GM12878 (cell line): ENCODE measurements around the gene FNDC3B. TPM values are rescaled to one million over a fixed set of nuclear protein-coding genes. Genes with fewer than 3 reads are reported as not detected.

Source experiments
- ATAC-seq: fragments of 200-7000 bp; cut with Tn5 transposase; 3 replicates; pipeline ENCODE4 v1.9.1; 2020; ENCODE audit warnings: mild to moderate bottlenecking, moderate library complexity
- BruUV-seq: library from RNA; stranded (reverse); fragments of 400-500 nt; replicated peaks from 2 replicates; lab custom pipeline; 2021; lab: Mats Ljungman, UMichigan
- CTCF ChIA-PET: fragments of 300-600 bp; sonication (Branson Sonifier 250); formaldehyde crosslinking; extraction: SDS; loops from one replicate; lab custom pipeline; 2021; ENCODE audit warnings: inconsistent platforms; lab: Yijun Ruan, JAX
- POLR2A ChIA-PET: fragments of 350-600 bp; formaldehyde crosslinking; extraction: SDS; loops from one replicate; lab custom pipeline; 2021; ENCODE audit warnings: inconsistent platforms; lab: Charles Lee
- RAD21 ChIA-PET: fragments of 300-600 bp; sonication (Branson Sonifier 250); formaldehyde crosslinking; loops from one replicate; lab custom pipeline; 2023; ENCODE audit warnings: antibody characterized with exemption; ENCODE audit not compliant: unreplicated experiment; lab: Charles Lee
- SMC1A ChIA-PET: fragments of 300-600 bp; sonication (Branson Sonifier 250); formaldehyde crosslinking; loops from one replicate; lab custom pipeline; 2023; ENCODE audit not compliant: unreplicated experiment, uncharacterized antibody; lab: Charles Lee
- DNase-seq: peaks from one replicate; pipeline ENCODE4 v3.0.0-alpha.2; 2011; ENCODE audit warnings: low read depth, low spot score
- FAIRE-seq: peaks from 3 replicates; lab custom pipeline; 2011; peaks lifted over from hg19 to GRCh38; lab: Jason Lieb, UNC
- H2AFZ ChIP-seq: 2 replicates; pipeline ENCODE4 v1.6.0; 2011; ENCODE audit warnings: low read depth, low read length, control low read depth; ENCODE audit not compliant: control insufficient read depth
- H3K27ac ChIP-seq: 2 replicates; pipeline ENCODE4 v1.5.1; 2011; ENCODE audit warnings: control low read depth; ENCODE audit not compliant: control insufficient read depth, insufficient read depth
- H3K27me3 ChIP-seq, 2 experiments: replicated peaks in 1 of 2; 2 replicates each; pipeline versions ENCODE4 v1.6.0 to v1.6.1; 2011; ENCODE audit warnings: low read length in 1 of 2; ENCODE audit not compliant: control insufficient read depth in 2 of 2, insufficient read depth in 2 of 2
- H3K36me3 ChIP-seq, 2 experiments: 2 replicates each; pipeline ENCODE4 v1.5.1; 2011; ENCODE audit warnings: low read length in 1 of 2; ENCODE audit not compliant: control insufficient read depth in 2 of 2, insufficient read depth in 2 of 2
- H3K4me1 ChIP-seq: 2 replicates; pipeline ENCODE4 v1.6.1; 2011; ENCODE audit warnings: mild to moderate bottlenecking, low read length, moderate library complexity, mixed read lengths; ENCODE audit not compliant: control insufficient read depth, insufficient read depth
- H3K4me2 ChIP-seq: 2 replicates; pipeline ENCODE4 v1.6.0; 2011; ENCODE audit warnings: control low read depth; ENCODE audit not compliant: control insufficient read depth, insufficient read depth
- H3K4me3 ChIP-seq: fragments of 200-600 bp; sonication (generic); 2 replicates; pipeline ENCODE4 v1.5.1; 2016
- H3K79me2 ChIP-seq: 2 replicates; pipeline ENCODE4 v1.6.0; 2011; ENCODE audit warnings: low read length; ENCODE audit not compliant: control insufficient read depth, insufficient read depth
- H3K9ac ChIP-seq: 2 replicates; pipeline ENCODE4 v1.8.0; 2011; ENCODE audit warnings: low read length, control low read depth, mixed read lengths; ENCODE audit not compliant: control insufficient read depth, insufficient read depth
- H3K9me3 ChIP-seq: replicated peaks from 3 replicates; pipeline ENCODE4 v1.5.1; 2011; ENCODE audit warnings: mild to moderate bottlenecking, low read length; ENCODE audit not compliant: control insufficient read depth, insufficient read depth
- H4K20me1 ChIP-seq: 2 replicates; pipeline ENCODE4 v1.6.0; 2011; ENCODE audit not compliant: control insufficient read depth, insufficient read depth
- EED ChIP-seq: sonication (generic); IDR thresholded peaks from 2 replicates; pipeline ENCODE4 v1.6.1; 2016; ENCODE audit warnings: antibody characterized with exemption, low read depth
- HCFC1 ChIP-seq: fragments of 150-350 bp; IDR thresholded peaks from 2 replicates; pipeline ENCODE4 v1.6.1; 2014; ENCODE audit warnings: low read length
- NBN ChIP-seq: fragments of 450-650 bp; IDR thresholded peaks from 2 replicates; pipeline ENCODE4 v1.6.1; 2016
- NFXL1 ChIP-seq: fragments of 450-650 bp; IDR thresholded peaks from 2 replicates; pipeline ENCODE4 v1.6.1; 2017; ENCODE audit warnings: antibody characterized with exemption, mild to moderate bottlenecking, borderline replicate concordance
- NR2C2 ChIP-seq: IDR thresholded peaks from 2 replicates; pipeline ENCODE4 v1.6.1; 2011; ENCODE audit warnings: borderline replicate concordance, low read depth; ENCODE audit not compliant: control insufficient read depth, insufficient read length
- PML ChIP-seq: IDR thresholded peaks from 2 replicates; pipeline ENCODE4 v1.6.1; 2012; ENCODE audit warnings: low read length, inconsistent platforms
- RAD21 ChIP-seq: IDR thresholded peaks from 2 replicates; pipeline ENCODE4 v1.6.1; 2011; ENCODE audit warnings: mild to moderate bottlenecking, low read depth, low read length, moderate library complexity; ENCODE audit not compliant: insufficient read depth
- RUNX3 ChIP-seq: IDR thresholded peaks from 2 replicates; pipeline ENCODE4 v1.6.1; 2012; ENCODE audit warnings: low read length, inconsistent platforms
- SIN3A ChIP-seq: IDR thresholded peaks from 2 replicates; pipeline ENCODE4 v1.6.1; 2012; ENCODE audit warnings: low read depth, low read length, improper control_type of control experiment
- SMARCA5 ChIP-seq: fragments of 450-650 bp; IDR thresholded peaks from 2 replicates; pipeline ENCODE4 v1.6.1; 2017; ENCODE audit warnings: mild to moderate bottlenecking
- SMC3 ChIP-seq: IDR thresholded peaks from 2 replicates; pipeline ENCODE4 v1.6.1; 2011; ENCODE audit warnings: low read length, improper control_type of control experiment, borderline replicate concordance
- STAT3 ChIP-seq: IDR thresholded peaks from 2 replicates; pipeline ENCODE4 v1.6.1; 2011; ENCODE audit warnings: low read depth, low read length, improper control_type of control experiment
- SUZ12 ChIP-seq: fragments of 200-600 bp; sonication (generic); IDR thresholded peaks from one replicate; pipeline ENCODE4 v1.6.1; 2018; ENCODE audit warnings: antibody characterized with exemption, mild to moderate bottlenecking; ENCODE audit not compliant: unreplicated experiment
- WGBS: methylation state at CpG from one replicate; pipeline ENCODE4 v1.1.6; 2016; ENCODE audit warnings: low lambda C conversion rate; ENCODE audit not compliant: insufficient replicate concordance, insufficient coverage; ENCODE audit errors: missing lambda C conversion rate; 5-methylcytosine and 5-hydroxymethylcytosine counted together
- in situ Hi-C: fragments of 300-500 bp; cut with MboI; formaldehyde crosslinking; loops from 9 replicates; pipeline ENCODE4 v1.14.3; 2018; ENCODE audit warnings: mixed read lengths
- intact Hi-C: fragments of 100-400 bp; cut with micrococcal nuclease; formaldehyde crosslinking; loops from one replicate; pipeline ENCODE4 v1.14.2; 2022; ENCODE audit not compliant: unreplicated experiment
- polyA plus RNA-seq, 11 experiments: library from polyadenylated mRNA; depleted of rRNA in 4 of 11; unstranded in 6 of 11; stranded (reverse) in 5 of 11; fragments of >200 nt; fragmentation: Nextera tagmentation in 4 of 11; fragmentation: Illumina TruSeq in 1 of 11; extraction: Ambion mirVana in 4 of 11; extraction: Trizol in 1 of 11; gene quantifications; 1 replicate in 1 of 11; 2 replicates in 10 of 11; pipeline versions ENCODE4 v1.2.1 to v1.2.3, GENCODE V29; 2011 to 2016; ENCODE audit warnings: inconsistent platforms in 2 of 11, missing spikeins in 2 of 11, low read depth in 1 of 11
- total RNA-seq, 4 experiments: library from RNA; depleted of rRNA in 3 of 4; stranded (reverse); fragments of >200 nt in 3 of 4; fragmentation: Illumina TruSeq in 1 of 4; extraction: Trizol in 1 of 4; gene quantifications; 2 replicates each; pipeline versions ENCODE4 v1.2.1 to v1.2.3, GENCODE V29; 2013 to 2021
- TF ChIP-seq, protein P1 (sequence below): fragments of 450-650 bp; IDR thresholded peaks from 2 replicates; pipeline ENCODE4 v1.6.1; 2017; ENCODE audit warnings: antibody characterized with exemption, mild to moderate bottlenecking, moderate library complexity
- TF ChIP-seq, protein P2 (sequence below): IDR thresholded peaks from 2 replicates; pipeline ENCODE4 v1.6.1; 2012; ENCODE audit warnings: low read length, inconsistent platforms
- TF ChIP-seq, protein P3 (sequence below): IDR thresholded peaks from 2 replicates; pipeline ENCODE4 v1.6.1; 2012; ENCODE audit warnings: low read depth, low read length, improper control_type of control experiment

The FNDC3B gene
- total and polyA plus RNA-seq, 10 of the 15 experiments (the other 5 are each of a cell fraction or from before 2014, with no cell fraction given): 7.9 to 35.0 (median 18.5) TPM

DNA sequence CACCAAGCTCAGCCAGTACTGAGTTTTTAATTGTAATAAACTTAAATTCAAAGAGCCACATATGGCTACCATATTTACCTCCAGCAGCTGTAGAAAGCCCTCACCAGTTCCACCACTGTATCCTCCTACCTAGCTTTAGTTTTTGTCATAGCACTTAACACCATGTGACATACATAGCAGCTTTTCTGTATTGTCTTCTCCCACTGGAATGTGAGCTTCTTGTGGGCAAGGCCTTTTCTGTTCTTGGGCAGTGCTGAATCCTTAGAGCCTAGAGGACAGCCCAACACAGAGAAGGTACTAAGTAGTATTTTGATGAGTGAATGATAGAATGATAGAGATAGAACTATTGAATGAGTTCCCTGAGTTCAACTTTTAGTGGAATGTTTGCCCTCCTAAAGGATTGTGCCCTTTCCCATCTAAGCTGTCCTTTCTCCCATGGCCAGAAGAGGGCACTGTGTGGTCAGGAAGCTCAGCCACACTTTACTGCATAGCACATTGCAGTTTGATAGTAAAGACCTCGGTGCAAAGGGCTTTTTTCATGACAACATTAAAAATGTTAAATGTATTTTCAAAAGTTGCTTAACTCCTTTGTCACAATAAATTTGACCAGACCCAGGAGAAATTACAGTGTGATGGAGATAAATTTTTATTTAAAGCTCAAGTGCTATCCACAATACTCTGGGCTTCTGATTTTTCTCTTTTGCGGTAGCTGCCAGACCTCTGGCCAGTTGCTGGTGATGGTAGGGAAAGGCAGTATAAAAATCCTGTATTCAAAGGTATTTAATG is 293.1 kb downstream of the FNDC3B start:
- Histone ChIP-seq H3K9me3 (no peaks in the 10 kb centered on the region), H3K4me3 (no peak overlapping the region), H3K27ac (no peak overlapping the region), H3K36me3 (peaks cover 13 to 29% of the 10 kb centered on the region in 2 experiments), H3K9ac (no peak overlapping the region), H3K4me1 (no peaks in the 10 kb centered on the region), H4K20me1 (no peaks in the 10 kb centered on the region), H3K4me2 (no peak overlapping the region), H3K27me3 (no peaks in the 10 kb centered on the region), H2AFZ (no peak overlapping the region), H3K79me2 (no peaks in the 10 kb centered on the region)
- ChIA-PET CTCF (interaction anchor here (0.6 to 5.3 kb wide), 95 partner anchors 9 to 718 kb away, joined by 3 to 85 read pairs (median 4); no protein-coding TSS in a partner anchor), POLR2A (interaction anchor here (0.6 kb wide), 1 partner anchor 1965 kb away, joined by 3 read pairs; no protein-coding TSS in a partner anchor), SMC1A (interaction anchor here (0.5 to 2.6 kb wide), 59 partner anchors 9 to 699 kb away, joined by 3 to 11 read pairs (median 4); no protein-coding TSS in a partner anchor), RAD21 (interaction anchor here (0.5 to 1.7 kb wide), 38 partner anchors 9 to 1218 kb away, joined by 3 to 19 read pairs (median 4); no protein-coding TSS in a partner anchor)
- in situ Hi-C loops: loop anchor here (25.0 kb wide), 1 partner anchor 330 kb away; no protein-coding TSS in a partner anchor
- FAIRE-seq (peak; percentile 94), DNase-seq (no peak), ATAC-seq (peak; percentile 97)
- no TSS peak for BruUV-seq
- intact Hi-C loops: loop anchor here (2.0 to 10.0 kb wide), 2 partner anchors 334 to 688 kb away; no protein-coding TSS in a partner anchor
- 50% methylated on average over 2 of the region's 2 CpGs for WGBS
- peak; percentile 31; the same call in 1 of the 2 replicates for TF ChIP-seq RUNX3
- TF ChIP-seq NR2C2: no peak
- 0 out of 2 replicates have a peak, but pooled peaks have one; percentile 31 for TF ChIP-seq EED
- 0 out of 2 replicates have a peak, but pooled peaks have one; percentile 73 for TF ChIP-seq SMARCA5
- no peak for TF ChIP-seq SUZ12
- TF ChIP-seq SMC3: peak; percentile 69
- TF ChIP-seq SIN3A: no peak
- TF ChIP-seq HCFC1: no peak
- TF ChIP-seq NBN: no peak
- TF ChIP-seq, protein P1, sequence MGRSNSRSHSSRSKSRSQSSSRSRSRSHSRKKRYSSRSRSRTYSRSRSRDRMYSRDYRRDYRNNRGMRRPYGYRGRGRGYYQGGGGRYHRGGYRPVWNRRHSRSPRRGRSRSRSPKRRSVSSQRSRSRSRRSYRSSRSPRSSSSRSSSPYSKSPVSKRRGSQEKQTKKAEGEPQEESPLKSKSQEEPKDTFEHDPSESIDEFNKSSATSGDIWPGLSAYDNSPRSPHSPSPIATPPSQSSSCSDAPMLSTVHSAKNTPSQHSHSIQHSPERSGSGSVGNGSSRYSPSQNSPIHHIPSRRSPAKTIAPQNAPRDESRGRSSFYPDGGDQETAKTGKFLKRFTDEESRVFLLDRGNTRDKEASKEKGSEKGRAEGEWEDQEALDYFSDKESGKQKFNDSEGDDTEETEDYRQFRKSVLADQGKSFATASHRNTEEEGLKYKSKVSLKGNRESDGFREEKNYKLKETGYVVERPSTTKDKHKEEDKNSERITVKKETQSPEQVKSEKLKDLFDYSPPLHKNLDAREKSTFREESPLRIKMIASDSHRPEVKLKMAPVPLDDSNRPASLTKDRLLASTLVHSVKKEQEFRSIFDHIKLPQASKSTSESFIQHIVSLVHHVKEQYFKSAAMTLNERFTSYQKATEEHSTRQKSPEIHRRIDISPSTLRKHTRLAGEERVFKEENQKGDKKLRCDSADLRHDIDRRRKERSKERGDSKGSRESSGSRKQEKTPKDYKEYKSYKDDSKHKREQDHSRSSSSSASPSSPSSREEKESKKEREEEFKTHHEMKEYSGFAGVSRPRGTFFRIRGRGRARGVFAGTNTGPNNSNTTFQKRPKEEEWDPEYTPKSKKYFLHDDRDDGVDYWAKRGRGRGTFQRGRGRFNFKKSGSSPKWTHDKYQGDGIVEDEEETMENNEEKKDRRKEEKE: no peak
- no peak for TF ChIP-seq STAT3
- TF ChIP-seq NFXL1: no peak
- TF ChIP-seq RAD21: peak; percentile 63
- TF ChIP-seq, protein P2, sequence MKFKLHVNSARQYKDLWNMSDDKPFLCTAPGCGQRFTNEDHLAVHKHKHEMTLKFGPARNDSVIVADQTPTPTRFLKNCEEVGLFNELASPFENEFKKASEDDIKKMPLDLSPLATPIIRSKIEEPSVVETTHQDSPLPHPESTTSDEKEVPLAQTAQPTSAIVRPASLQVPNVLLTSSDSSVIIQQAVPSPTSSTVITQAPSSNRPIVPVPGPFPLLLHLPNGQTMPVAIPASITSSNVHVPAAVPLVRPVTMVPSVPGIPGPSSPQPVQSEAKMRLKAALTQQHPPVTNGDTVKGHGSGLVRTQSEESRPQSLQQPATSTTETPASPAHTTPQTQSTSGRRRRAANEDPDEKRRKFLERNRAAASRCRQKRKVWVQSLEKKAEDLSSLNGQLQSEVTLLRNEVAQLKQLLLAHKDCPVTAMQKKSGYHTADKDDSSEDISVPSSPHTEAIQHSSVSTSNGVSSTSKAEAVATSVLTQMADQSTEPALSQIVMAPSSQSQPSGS: no peak
- TF ChIP-seq PML: no peak
- TF ChIP-seq, protein P3, sequence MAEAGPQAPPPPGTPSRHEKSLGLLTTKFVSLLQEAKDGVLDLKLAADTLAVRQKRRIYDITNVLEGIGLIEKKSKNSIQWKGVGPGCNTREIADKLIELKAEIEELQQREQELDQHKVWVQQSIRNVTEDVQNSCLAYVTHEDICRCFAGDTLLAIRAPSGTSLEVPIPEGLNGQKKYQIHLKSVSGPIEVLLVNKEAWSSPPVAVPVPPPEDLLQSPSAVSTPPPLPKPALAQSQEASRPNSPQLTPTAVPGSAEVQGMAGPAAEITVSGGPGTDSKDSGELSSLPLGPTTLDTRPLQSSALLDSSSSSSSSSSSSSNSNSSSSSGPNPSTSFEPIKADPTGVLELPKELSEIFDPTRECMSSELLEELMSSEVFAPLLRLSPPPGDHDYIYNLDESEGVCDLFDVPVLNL: no peak
